Endothelial cell of umbilical vein (primary cell): ENCODE data around the gene PRKG1. TPM values are rescaled to one million over a fixed set of nuclear protein-coding genes. Genes with fewer than 3 reads are reported as not detected.

Source experiments
- BruUV-seq: library from RNA; stranded (reverse); fragments of 400-500 nt; replicated peaks from 2 replicates; lab custom pipeline; 2021; lab: Mats Ljungman, UMichigan
- CTCF ChIA-PET: fragments of 300-600, 350-600 bp; sonication (Branson Sonifier 250); formaldehyde crosslinking; loops from one replicate; lab custom pipeline; 2021; ENCODE audit warnings: antibody characterized with exemption, inconsistent platforms; lab: Charles Lee
- POLR2A ChIA-PET: fragments of 300-600, 350-600 bp; sonication (Branson Sonifier 250); formaldehyde crosslinking; loops from one replicate; lab custom pipeline; 2021; ENCODE audit warnings: antibody characterized with exemption, inconsistent platforms; lab: Charles Lee
- DNase-seq: peaks from one replicate; pipeline ENCODE4 v3.0.0-alpha.2; 2011; ENCODE audit warnings: low read depth, low spot score
- FAIRE-seq: peaks from 2 replicates; lab custom pipeline; 2011; peaks lifted over from hg19 to GRCh38; lab: Jason Lieb, UNC
- H2AFZ ChIP-seq: 2 replicates; pipeline ENCODE4 v1.6.0; 2012; ENCODE audit warnings: low read depth, low read length, control low read depth, inconsistent platforms
- H3K27ac ChIP-seq: 2 replicates; pipeline ENCODE4 v1.5.1; 2011; ENCODE audit warnings: low read depth, mild to moderate bottlenecking, control low read depth, low read length, moderate library complexity; ENCODE audit not compliant: insufficient read depth
- H3K27me3 ChIP-seq, 2 experiments: 2 replicates each; pipeline versions ENCODE4 v1.6.0 to v1.6.1; 2011; ENCODE audit warnings: low read length in 2 of 2, mixed read lengths in 1 of 2; ENCODE audit not compliant: control insufficient read depth in 2 of 2, insufficient read depth in 2 of 2
- H3K36me3 ChIP-seq, 2 experiments: 2 replicates in 1 of 2; 3 replicates in 1 of 2; pipeline ENCODE4 v1.5.1; 2011; ENCODE audit warnings: low read length in 2 of 2, mild to moderate bottlenecking in 1 of 2, moderate library complexity in 1 of 2; ENCODE audit not compliant: control insufficient read depth in 2 of 2, insufficient read depth in 2 of 2; ENCODE audit errors: extremely low read depth in 1 of 2
- H3K4me1 ChIP-seq: 3 replicates; pipeline ENCODE4 v1.5.1; 2011; ENCODE audit warnings: mild to moderate bottlenecking, low read length; ENCODE audit not compliant: control insufficient read depth, insufficient read depth; ENCODE audit errors: extremely low read depth
- H3K4me2 ChIP-seq: 2 replicates; pipeline ENCODE4 v1.6.1; 2011; ENCODE audit warnings: low read length, control low read depth, mixed read lengths; ENCODE audit not compliant: insufficient read depth
- H3K4me3 ChIP-seq, 3 experiments: fragments of 200-600 bp in 1 of 3; sonication (generic), shearing (Covaris generic) in 1 of 3; replicated peaks in 1 of 3; 2 replicates each; pipeline ENCODE4 v1.5.1; 2011 to 2016; ENCODE audit warnings: control low read depth in 3 of 3, low read length in 3 of 3, mild to moderate bottlenecking in 2 of 3, inconsistent platforms in 1 of 3, low read depth in 1 of 3, moderate library complexity in 1 of 3; ENCODE audit not compliant: insufficient read depth in 1 of 3
- H3K79me2 ChIP-seq: 2 replicates; pipeline ENCODE4 v1.6.0; 2012; ENCODE audit warnings: low read length, inconsistent platforms; ENCODE audit not compliant: control insufficient read depth, insufficient read depth
- H3K9ac ChIP-seq: replicated peaks from 2 replicates; pipeline ENCODE3; 2011; ENCODE audit warnings: low read length, control low read depth; ENCODE audit not compliant: insufficient read depth; ENCODE audit errors: extremely low read depth
- H3K9me1 ChIP-seq: replicated peaks from 3 replicates; pipeline ENCODE4 v1.6.0; 2011; ENCODE audit warnings: mild to moderate bottlenecking, low read length; ENCODE audit not compliant: control insufficient read depth, insufficient read depth; ENCODE audit errors: extremely low read depth
- H3K9me3 ChIP-seq: replicated peaks from 2 replicates; pipeline ENCODE4 v1.5.1; 2012; ENCODE audit warnings: low read length, inconsistent platforms; ENCODE audit not compliant: control insufficient read depth, insufficient read depth
- H4K20me1 ChIP-seq: replicated peaks from 2 replicates; pipeline ENCODE3; 2011; ENCODE audit warnings: mild to moderate bottlenecking, low read length; ENCODE audit not compliant: control insufficient read depth, insufficient read depth; ENCODE audit errors: extremely low read depth
- CTCF ChIP-seq, 2 donors: IDR thresholded peaks; 1 replicate in 1 of 2; 2 replicates in 1 of 2; pipeline ENCODE4 v1.5.1; 2011; ENCODE audit warnings: low read length in 2 of 2, mild to moderate bottlenecking in 2 of 2, moderate library complexity in 2 of 2, control low read depth in 1 of 2, inconsistent platforms in 1 of 2, low read depth in 1 of 2; ENCODE audit not compliant: insufficient read depth in 1 of 2; ENCODE audit errors: extremely low read depth in 1 of 2
- EZH2 ChIP-seq: IDR thresholded peaks from 2 replicates; pipeline ENCODE4 v1.6.1; 2012; ENCODE audit warnings: borderline replicate concordance, low read depth, mild to moderate bottlenecking, moderate library complexity, low read length, inconsistent platforms; ENCODE audit not compliant: severe bottlenecking
- FOS ChIP-seq: IDR thresholded peaks from 2 replicates; pipeline ENCODE4 v1.6.1; 2011; ENCODE audit warnings: mild to moderate bottlenecking, low read length, moderate library complexity, borderline replicate concordance; ENCODE audit not compliant: insufficient read depth
- GATA2 ChIP-seq: IDR thresholded peaks from 2 replicates; pipeline ENCODE4 v1.7.0; 2011; ENCODE audit warnings: low read depth, mild to moderate bottlenecking, moderate library complexity, mixed read lengths, low read length; ENCODE audit not compliant: insufficient read length, insufficient read depth
- JUN ChIP-seq: IDR thresholded peaks from 2 replicates; pipeline ENCODE4 v1.6.1; 2011; ENCODE audit warnings: borderline replicate concordance, low read depth; ENCODE audit not compliant: insufficient read length, insufficient read depth
- MYC ChIP-seq: IDR thresholded peaks from one replicate; pipeline ENCODE4 v1.6.1; 2011; ENCODE audit warnings: mild to moderate bottlenecking, low read depth, low read length
- POLR2A ChIP-seq: IDR thresholded peaks from 2 replicates; pipeline ENCODE4 v1.6.1; 2012; ENCODE audit warnings: low read depth, mild to moderate bottlenecking, control low read depth, low read length
- POLR2AphosphoS5 ChIP-seq: IDR thresholded peaks from 2 replicates; pipeline ENCODE4 v1.6.1; 2012; ENCODE audit warnings: low read depth, mild to moderate bottlenecking, control low read depth, low read length, moderate library complexity; ENCODE audit not compliant: insufficient read depth
- dilution Hi-C: fragments of 300-500 bp; cut with MboI; formaldehyde crosslinking; loops from one replicate; pipeline ENCODE4 v1.15.0; 2019; ENCODE audit warnings: low sequenced_read_pairs; ENCODE audit not compliant: extremely low pct_ligation_motif_present
- intact Hi-C: fragments of 100-400 bp; cut with micrococcal nuclease; formaldehyde crosslinking; loops from one replicate; pipeline ENCODE4 v1.10.0; 2022
- polyA plus RNA-seq, 4 experiments: library from polyadenylated mRNA; depleted of rRNA in 3 of 4; stranded (reverse) in 3 of 4; unstranded in 1 of 4; fragments of >200 nt; gene quantifications; 2 replicates each; pipeline versions ENCODE4 v1.2.1 to v1.2.3, GENCODE V29; 2011 to 2012; ENCODE audit warnings: missing spikeins in 1 of 4
- total RNA-seq: library from RNA; stranded (reverse); gene quantifications from 2 replicates; pipeline ENCODE4 v1.2.3, GENCODE V29; 2021
- TF ChIP-seq, protein P1 (sequence below): IDR thresholded peaks from 2 replicates; pipeline ENCODE4 v1.6.1; 2011; ENCODE audit not compliant: insufficient read depth, insufficient read length

PRKG1 gene
- total and polyA plus RNA-seq, 2 donors (not counting 3 experiments of a cell fraction or from before 2014, with no cell fraction given): 0.01 to 0.18 TPM

DNA sequence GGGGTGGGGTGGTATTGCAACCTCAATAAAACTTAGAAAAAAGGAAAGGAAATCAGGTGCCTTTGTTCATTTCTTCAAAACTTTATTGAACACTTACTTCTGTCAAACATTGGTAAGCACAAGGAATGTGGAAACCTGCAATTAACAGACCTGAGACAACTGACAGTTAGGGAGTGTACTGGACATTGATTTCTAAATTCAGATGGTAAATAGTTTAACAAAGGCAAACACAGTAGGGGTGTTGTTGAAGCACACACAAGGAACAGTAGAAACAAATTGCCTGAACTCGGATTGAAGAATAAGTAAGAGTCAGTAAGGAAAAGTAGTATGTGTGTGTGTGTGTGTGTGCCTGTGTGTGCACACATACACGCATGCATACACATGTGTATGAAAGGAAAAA lies 516.5 kb downstream of the PRKG1 start:
- BruUV-seq: no TSS peak
- Histone ChIP-seq H3K27me3 (no peaks in the 10 kb centered on the region), H2AFZ (no peak overlapping the region), H3K4me1 (peaks cover 3% of the 10 kb centered on the region), H4K20me1 (no peaks in the 10 kb centered on the region), H3K9ac (no peak overlapping the region), H3K4me3 (no peak overlapping the region), H3K79me2 (no peaks in the 10 kb centered on the region), H3K36me3 (no peaks in the 10 kb centered on the region), H3K9me3 (no peaks in the 10 kb centered on the region), H3K9me1 (no peaks in the 10 kb centered on the region), H3K27ac (no peak overlapping the region), H3K4me2 (no peak overlapping the region)
- FAIRE-seq (no peak), DNase-seq (no peak)
- CTCF ChIA-PET: no interaction called here
- dilution Hi-C loops: no loop called here
- intact Hi-C loops: no loop called here
- TF ChIP-seq POLR2AphosphoS5 (no peak), FOS (no peak), GATA2 (no peak), JUN (no peak), CTCF (IDR thresholded peaks at IDR 0.05; ENCODE audit: extremely low read depth in 1 of 2, insufficient read depth in 1 of 2, low read depth in 1 of 2, low read length in 2 of 2) (no peak), MYC (no peak)
- POLR2A ChIA-PET: no interaction called here

DNA sequence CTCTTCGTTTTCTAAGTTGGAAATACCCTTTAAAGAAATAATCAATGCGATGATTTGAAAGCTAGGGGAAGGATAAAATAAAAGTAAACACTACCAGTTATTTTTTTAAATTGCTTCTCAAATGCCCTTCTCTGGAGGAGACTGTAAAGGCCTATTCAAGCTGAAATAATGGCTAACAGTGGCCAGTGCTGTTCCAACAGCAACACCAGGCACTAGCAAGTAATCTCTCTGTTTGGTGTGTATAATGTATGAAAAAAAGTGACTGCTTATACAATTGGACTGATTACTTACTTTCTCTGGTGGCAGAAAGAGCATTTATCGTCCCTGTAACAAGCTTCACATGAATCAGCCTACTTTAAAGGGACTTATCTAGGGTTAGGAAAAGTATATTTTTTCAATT lies 522.4 kb downstream of the PRKG1 start:
- H3K4me1 ChIP-seq: no peaks in the 10 kb centered on the region
- H3K9me1 ChIP-seq: no peaks in the 10 kb centered on the region
- FAIRE-seq (no peak), DNase-seq (no peak)
- H3K27me3 ChIP-seq: no peaks in the 10 kb centered on the region
- H3K9me3 ChIP-seq: no peaks in the 10 kb centered on the region
- TF ChIP-seq, protein P1, sequence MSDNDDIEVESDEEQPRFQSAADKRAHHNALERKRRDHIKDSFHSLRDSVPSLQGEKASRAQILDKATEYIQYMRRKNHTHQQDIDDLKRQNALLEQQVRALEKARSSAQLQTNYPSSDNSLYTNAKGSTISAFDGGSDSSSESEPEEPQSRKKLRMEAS: no peak
- TF ChIP-seq JUN: no peak
- no peak for TF ChIP-seq FOS
- TF ChIP-seq POLR2AphosphoS5: no peak
- TF ChIP-seq POLR2A: no peak
- TF ChIP-seq EZH2: no peak
- TF ChIP-seq GATA2: no peak
- TF ChIP-seq MYC: no peak
- no peak for TF ChIP-seq CTCF (IDR thresholded peaks at IDR 0.05; ENCODE audit: extremely low read depth in 1 of 2, insufficient read depth in 1 of 2, low read depth in 1 of 2, low read length in 2 of 2)
- dilution Hi-C loops (no loop called here), intact Hi-C loops (no loop called here)
- H3K4me3 ChIP-seq: no peak overlapping the region
- BruUV-seq: no TSS peak
- POLR2A ChIA-PET: no interaction called here
- CTCF ChIA-PET: interaction anchor here (0.8 kb wide), 1 partner anchor 45 kb away, joined by 3 read pairs; no protein-coding TSS in a partner anchor
- H3K27ac ChIP-seq: no peak overlapping the region
- no peak overlapping the region for H3K9ac ChIP-seq
- H3K79me2 ChIP-seq: no peaks in the 10 kb centered on the region
- H3K4me2 ChIP-seq: no peak overlapping the region
- no peaks in the 10 kb centered on the region for H3K36me3 ChIP-seq
- no peaks in the 10 kb centered on the region for H4K20me1 ChIP-seq
- H2AFZ ChIP-seq: no peak overlapping the region
